Fibroblast of villous mesenchyme (primary cell): ENCODE measurements around the gene MAEA. TPM values are rescaled to one million over a fixed set of nuclear protein-coding genes. Genes with fewer than 3 reads are reported as not detected.

Experiments used
- DNase-seq: peaks from one replicate; pipeline ENCODE4 v3.0.0-alpha.2; 2010; ENCODE audit warnings: low read depth
- H3K4me3 ChIP-seq: 2 replicates; pipeline ENCODE4 v1.5.1; 2011; ENCODE audit warnings: low read depth, mild to moderate bottlenecking, low read length
- CTCF ChIP-seq: IDR thresholded peaks from 2 replicates; pipeline ENCODE4 v1.5.1; 2012; ENCODE audit warnings: low read depth, mild to moderate bottlenecking, low read length; ENCODE audit not compliant: insufficient read depth
- total RNA-seq: library from RNA; depleted of rRNA; stranded (reverse); fragments of >200 nt; gene quantifications from 2 replicates; pipeline ENCODE4 v1.2.3, GENCODE V29; 2012

The MAEA gene
- total RNA-seq, 1 donor = 59.6 TPM

DNA sequence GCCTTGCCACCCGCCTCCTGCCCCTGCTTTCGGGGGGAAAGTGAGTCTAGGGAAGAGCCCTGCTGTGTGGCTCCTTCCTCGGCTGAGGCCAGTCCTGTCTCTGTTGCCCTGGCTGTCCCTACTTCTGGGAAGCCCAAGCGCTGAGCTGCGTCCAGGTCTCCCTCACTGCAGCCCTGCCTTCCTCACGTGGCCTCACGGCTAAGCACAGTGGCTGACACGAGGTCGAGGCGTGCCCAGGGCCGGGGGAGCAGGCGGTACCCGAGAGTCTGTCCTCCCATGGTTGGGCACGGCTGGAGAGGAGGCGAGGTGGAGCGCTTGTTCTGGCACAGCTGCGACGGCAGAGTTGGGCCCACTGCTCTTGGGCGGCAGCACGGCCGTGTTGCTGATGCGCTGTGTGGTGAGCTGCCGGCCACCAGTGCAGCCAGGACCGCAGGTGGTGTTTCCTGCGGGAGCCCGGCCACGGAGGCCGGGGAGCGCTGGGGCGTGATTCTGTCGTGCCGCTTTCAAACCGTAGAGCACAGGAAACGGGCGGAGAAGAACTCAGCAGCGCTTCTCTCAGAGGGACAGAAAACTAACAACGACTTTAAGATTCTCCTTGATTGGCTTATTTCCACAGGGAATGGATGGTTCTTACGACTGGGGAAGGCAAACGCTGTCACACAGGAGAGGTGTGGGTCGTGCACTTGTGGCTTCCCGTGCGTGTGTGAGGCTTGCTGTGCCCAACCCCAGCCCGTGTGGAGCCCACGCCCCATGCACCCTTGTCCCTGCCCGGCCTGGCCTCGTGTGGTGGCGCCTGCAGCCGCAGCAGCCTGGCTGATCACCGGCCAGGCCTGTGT, 21.3 kb downstream of the MAEA start:
- DNase-seq = no peak
- H3K4me3 ChIP-seq = no peak overlapping the region

DNA sequence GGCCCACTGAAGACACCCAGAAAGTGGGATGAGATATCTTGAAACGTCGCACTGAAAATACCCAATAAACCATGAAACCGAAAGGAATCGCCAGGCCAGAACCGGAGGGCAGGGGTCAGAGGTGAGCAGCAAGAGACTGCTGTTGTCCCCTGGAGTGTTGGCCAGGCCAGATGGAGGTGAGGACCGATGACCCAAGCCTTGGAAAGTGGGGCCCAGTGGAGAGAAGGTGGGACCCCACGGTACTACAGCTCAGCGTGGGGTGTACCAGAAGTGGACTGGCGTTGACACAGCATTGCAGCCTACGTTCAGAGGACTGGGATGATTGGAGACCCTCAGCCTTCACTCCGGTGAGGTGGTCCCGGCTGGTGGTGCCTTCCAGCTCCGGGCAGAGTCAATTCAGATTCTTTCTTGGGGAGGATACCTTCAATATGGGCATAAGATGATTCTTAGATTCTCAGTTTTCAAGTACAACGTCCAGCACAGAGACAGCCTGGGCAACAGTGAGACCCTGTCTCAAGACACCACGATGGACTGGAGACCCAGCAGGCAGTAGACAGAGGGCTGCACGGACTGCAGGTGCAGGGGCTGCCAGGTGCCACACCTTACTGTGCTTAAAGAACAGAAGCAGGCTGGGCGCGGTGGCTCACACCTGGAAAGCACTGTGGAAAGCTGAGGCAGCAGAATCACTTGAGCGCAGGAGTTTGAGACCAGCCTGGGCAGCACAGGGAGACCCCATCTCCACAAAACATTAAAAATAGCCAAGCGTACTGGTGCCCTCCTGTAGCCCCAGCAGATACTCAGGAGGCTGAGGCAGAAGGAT, 23.3 kb downstream of the MAEA start:
- no peak for DNase-seq
- H3K4me3 ChIP-seq = no peak overlapping the region
- no peak for TF ChIP-seq CTCF

More for the DNA sequence above, 21.3 kb downstream of the MAEA start:
- no peak for TF ChIP-seq CTCF

DNA sequence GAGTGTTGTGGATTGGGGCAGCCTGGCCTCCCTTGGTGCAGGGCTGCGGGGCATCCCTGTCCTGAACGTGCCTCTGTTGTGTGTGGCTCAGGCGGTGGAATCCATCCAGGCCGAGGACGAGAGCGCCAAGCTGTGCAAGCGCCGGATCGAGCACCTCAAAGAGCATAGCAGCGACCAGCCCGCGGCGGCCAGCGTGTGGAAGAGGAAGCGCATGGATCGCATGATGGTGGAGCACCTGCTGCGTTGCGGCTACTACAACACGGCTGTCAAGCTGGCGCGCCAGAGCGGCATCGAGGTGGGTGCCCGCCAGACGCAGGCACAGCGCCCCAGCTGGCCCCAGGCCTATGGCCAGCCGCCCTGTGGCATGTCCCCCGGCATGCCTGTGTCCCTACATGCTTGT, 25.6 kb downstream of the MAEA start:
- no peak for DNase-seq
- no peak overlapping the region for H3K4me3 ChIP-seq
- TF ChIP-seq CTCF = no peak

DNA sequence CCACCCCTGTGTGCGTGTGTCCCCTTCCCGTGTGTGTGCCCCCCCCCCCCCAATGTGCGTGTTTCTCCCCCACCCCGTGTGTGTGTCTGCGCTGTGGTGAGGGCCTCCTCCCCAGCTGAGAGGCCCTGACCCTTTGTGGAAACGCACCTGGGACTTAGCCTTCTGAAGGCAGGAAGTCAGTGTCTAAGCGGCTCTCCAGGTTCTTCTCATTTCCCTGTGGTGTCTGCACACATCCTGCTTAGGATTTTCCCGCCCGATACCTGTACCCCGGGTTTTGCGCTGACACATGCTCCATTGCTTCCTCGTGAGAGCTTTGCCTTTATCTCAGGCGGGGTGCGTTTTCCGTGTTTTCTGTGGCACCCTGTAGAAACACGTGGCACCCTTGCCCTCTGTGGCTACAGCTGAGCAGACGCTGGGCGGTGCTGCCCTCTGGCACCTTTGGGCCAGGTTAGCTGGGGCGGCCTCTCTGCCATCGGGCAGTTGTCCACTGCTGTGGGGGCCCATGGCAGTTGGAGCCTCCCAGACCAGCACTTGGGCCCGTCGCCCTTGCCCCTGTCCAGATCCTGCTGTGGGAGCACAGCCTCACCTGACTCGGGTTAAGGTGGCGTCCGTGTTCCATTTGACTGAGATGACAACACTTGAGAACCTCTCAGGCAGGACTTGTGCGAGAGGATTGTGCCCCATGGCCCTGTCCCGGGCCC, 26.3 kb downstream of the MAEA start:
- no peak overlapping the region for H3K4me3 ChIP-seq
- no peak for TF ChIP-seq CTCF
- DNase-seq = no peak

DNA sequence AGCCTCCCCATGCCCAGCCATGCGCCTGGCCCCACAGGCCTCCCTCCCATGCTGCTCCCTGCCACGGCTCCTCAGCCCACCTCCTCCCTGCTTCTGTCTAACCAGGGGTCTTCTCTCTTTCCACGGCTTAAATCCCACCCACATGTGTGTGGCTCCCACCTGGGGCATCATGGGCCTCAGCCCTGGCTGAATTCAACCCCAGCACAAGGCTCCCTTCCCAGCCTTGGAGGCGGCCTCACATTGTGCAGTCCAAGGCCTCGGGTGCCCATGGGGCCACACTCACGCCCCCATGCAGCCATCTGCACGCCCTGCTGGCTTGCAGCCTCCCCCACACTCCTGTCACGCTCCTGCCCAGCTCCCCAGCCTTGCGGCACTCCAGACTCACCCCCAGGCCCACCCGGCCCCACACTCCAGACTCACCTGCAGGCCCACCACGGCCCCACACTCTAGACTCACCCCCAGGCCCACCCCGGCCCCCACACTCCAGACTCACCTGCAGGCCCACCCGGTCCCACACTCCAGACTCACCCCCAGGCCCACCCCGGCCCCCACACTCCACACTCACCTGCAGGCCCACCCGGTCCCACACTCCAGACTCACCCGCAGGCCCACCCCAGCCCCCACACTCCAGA, 27.0 kb downstream of the MAEA start:
- H3K4me3 ChIP-seq = no peak overlapping the region
- TF ChIP-seq CTCF = no peak
- no peak for DNase-seq
